Measurements from ENCODE around the gene HNRNPL. TPM values are rescaled to one million over a fixed set of nuclear protein-coding genes. Genes with fewer than 3 reads are reported as not detected.
"Not testable (repeated sequence)": the region's sequence is repeated elsewhere in the genome, so short reads cannot be mapped to it uniquely, and the experiment has no call there.

The HNRNPL gene
- total RNA-seq, 4 donors from 2014 or later = 138 to 180 (median 169) TPM

GRCh38 chr19:38812009-38812840 lies 37.6 kb downstream of the HNRNPL start:
- ATAC-seq (ENCODE audit: low FRiP score) (no peak), DNase-seq (ENCODE audit: low spot score) (no peak)
- no peak for TF ChIP-seq CTCF (IDR thresholded peaks at IDR 0.05)

- ATAC-seq (ENCODE audit: low FRiP score) (no peak), DNase-seq (ENCODE audit: low spot score) (no peak)
- no peak for TF ChIP-seq CTCF (IDR thresholded peaks at IDR 0.05)
Measured at GRCh38 chr19:38809592-38810252, 40.1 kb downstream of the HNRNPL start.

- ATAC-seq (ENCODE audit: low FRiP score) (no peak), DNase-seq (ENCODE audit: low spot score) (no peak)
- no peak for TF ChIP-seq CTCF (IDR thresholded peaks at IDR 0.05)
Measured at GRCh38 chr19:38808741-38809140, 41.0 kb downstream of the HNRNPL start.

GRCh38 chr19:38807374-38808098 lies 42.2 kb downstream of the HNRNPL start:
- DNase-seq (ENCODE audit: low spot score); ATAC-seq (ENCODE audit: low FRiP score): not testable (repeated sequence)

- DNase-seq (ENCODE audit: low spot score) (no peak), ATAC-seq (ENCODE audit: low FRiP score) (no peak)
- TF ChIP-seq CTCF (IDR thresholded peaks at IDR 0.05) = no peak
Measured at GRCh38 chr19:38806371-38806770, 43.4 kb downstream of the HNRNPL start.

- ATAC-seq (ENCODE audit: low FRiP score) (no peak), DNase-seq (ENCODE audit: low spot score) (no peak)
- no peak for TF ChIP-seq CTCF (IDR thresholded peaks at IDR 0.05)
Measured at GRCh38 chr19:38805180-38805579, 44.6 kb downstream of the HNRNPL start.

- ATAC-seq (ENCODE audit: low FRiP score) = no peak
- DNase-seq (ENCODE audit: low spot score) = no peak
- TF ChIP-seq CTCF (IDR thresholded peaks at IDR 0.05) = no peak
Measured at GRCh38 chr19:38803543-38803942, 46.2 kb downstream of the HNRNPL start.
